OCI-LY3 (cell line): ENCODE measurements around the gene CCDC14.

Source experiments
- H2AFZ ChIP-seq: fragments of 200-600, 300-600 bp; shearing (Covaris generic); 2 replicates; pipeline ENCODE4 v1.6.0; 2014; ENCODE audit warnings: antibody characterized with exemption, low read depth, low read length
- H3K27ac ChIP-seq: fragments of 200-600, 300-600 bp; sonication (generic); 2 replicates; pipeline ENCODE4 v1.5.1; 2014; ENCODE audit warnings: mild to moderate bottlenecking, low read length, moderate library complexity, mixed read lengths
- H3K27me3 ChIP-seq: fragments of 200-600, 300-600 bp; sonication (generic); 2 replicates; pipeline ENCODE4 v1.6.1; 2014; ENCODE audit warnings: low read depth, low read length, mixed read lengths
- H3K36me3 ChIP-seq: fragments of 200-600, 300-600 bp; sonication (generic); replicated peaks from 2 replicates; pipeline ENCODE3; 2014; ENCODE audit warnings: low read depth, low read length, mixed read lengths
- H3K4me1 ChIP-seq: fragments of 300-600, 200-600 bp; sonication (generic); 2 replicates; pipeline ENCODE4 v1.6.1; 2014; ENCODE audit warnings: low read length, mixed read lengths
- H3K4me2 ChIP-seq: fragments of 200-600, 300-600 bp; sonication (generic); 2 replicates; pipeline ENCODE4 v1.6.1; 2014; ENCODE audit warnings: low read length, mixed read lengths
- H3K4me3 ChIP-seq: fragments of 300-600, 200-600 bp; sonication (generic); 2 replicates; pipeline ENCODE4 v1.5.1; 2014; ENCODE audit warnings: antibody characterized with exemption, mild to moderate bottlenecking, low read length, moderate library complexity
- H3K79me2 ChIP-seq: fragments of 300-600, 200-600 bp; shearing (Covaris generic); 2 replicates; pipeline ENCODE4 v1.6.1; 2014; ENCODE audit warnings: mild to moderate bottlenecking, low read length, mixed read lengths
- H3K9ac ChIP-seq: fragments of 300-600, 200-600 bp; shearing (Covaris generic); 2 replicates; pipeline ENCODE4 v1.6.0; 2014; ENCODE audit warnings: mild to moderate bottlenecking, low read length, moderate library complexity
- H3K9me3 ChIP-seq: fragments of 200-600, 300-600 bp; shearing (Covaris generic); 2 replicates; pipeline ENCODE4 v1.6.1; 2014; ENCODE audit warnings: low read length, mixed read lengths; ENCODE audit not compliant: insufficient read depth
- H4K20me1 ChIP-seq: fragments of 200-600, 300-600 bp; sonication (generic); 2 replicates; pipeline ENCODE4 v1.6.1; 2016; ENCODE audit warnings: low read length, mixed read lengths; ENCODE audit not compliant: insufficient read depth
- EZH2phosphoT487 ChIP-seq: fragments of 200-600 bp; shearing (Covaris generic); IDR thresholded peaks from 2 replicates; pipeline ENCODE4 v1.6.1; 2018; ENCODE audit warnings: antibody characterized with exemption, mixed run types, low read depth
- TF ChIP-seq, protein P1 (sequence below): fragments of 200-600, 300-600 bp; sonication (generic); IDR thresholded peaks from 2 replicates; pipeline ENCODE4 v1.5.1; 2014; ENCODE audit warnings: antibody characterized with exemption, low read length, low read depth

Gene CCDC14

DNA sequence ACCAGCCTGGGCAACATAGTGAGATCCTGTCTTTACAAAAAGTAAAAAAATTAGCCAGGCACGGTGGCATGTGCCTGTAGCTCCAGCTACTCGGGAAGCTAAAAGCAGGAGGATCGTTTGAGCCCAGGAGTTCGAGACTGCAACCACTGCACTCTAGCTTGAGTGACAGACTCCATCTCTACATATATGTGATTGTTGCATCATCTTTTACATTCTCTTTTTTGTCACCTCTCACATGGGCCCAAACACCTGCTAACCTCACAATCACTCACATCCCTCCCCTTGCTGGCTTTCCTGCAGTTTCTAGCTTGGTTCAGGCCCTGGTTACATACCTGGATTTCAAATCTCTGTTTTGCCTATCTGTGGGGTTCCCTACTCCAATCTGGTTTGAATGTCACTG is 96.3 kb downstream of the CCDC14 start:
- Histone ChIP-seq H3K9me3 (no peaks in the 10 kb centered on the region), H2AFZ (no peak overlapping the region), H3K4me2 (no peak overlapping the region), H3K27ac (no peak overlapping the region), H4K20me1 (no peaks in the 10 kb centered on the region), H3K4me1 (no peaks in the 10 kb centered on the region), H3K9ac (no peak overlapping the region), H3K4me3 (no peak overlapping the region), H3K79me2 (no peaks in the 10 kb centered on the region), H3K36me3 (no peaks in the 10 kb centered on the region), H3K27me3 (no peaks in the 10 kb centered on the region)
- TF ChIP-seq, protein P1, sequence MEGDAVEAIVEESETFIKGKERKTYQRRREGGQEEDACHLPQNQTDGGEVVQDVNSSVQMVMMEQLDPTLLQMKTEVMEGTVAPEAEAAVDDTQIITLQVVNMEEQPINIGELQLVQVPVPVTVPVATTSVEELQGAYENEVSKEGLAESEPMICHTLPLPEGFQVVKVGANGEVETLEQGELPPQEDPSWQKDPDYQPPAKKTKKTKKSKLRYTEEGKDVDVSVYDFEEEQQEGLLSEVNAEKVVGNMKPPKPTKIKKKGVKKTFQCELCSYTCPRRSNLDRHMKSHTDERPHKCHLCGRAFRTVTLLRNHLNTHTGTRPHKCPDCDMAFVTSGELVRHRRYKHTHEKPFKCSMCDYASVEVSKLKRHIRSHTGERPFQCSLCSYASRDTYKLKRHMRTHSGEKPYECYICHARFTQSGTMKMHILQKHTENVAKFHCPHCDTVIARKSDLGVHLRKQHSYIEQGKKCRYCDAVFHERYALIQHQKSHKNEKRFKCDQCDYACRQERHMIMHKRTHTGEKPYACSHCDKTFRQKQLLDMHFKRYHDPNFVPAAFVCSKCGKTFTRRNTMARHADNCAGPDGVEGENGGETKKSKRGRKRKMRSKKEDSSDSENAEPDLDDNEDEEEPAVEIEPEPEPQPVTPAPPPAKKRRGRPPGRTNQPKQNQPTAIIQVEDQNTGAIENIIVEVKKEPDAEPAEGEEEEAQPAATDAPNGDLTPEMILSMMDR = no peak
- no peak for TF ChIP-seq EZH2phosphoT487
